ENCODE data around the gene MBD6.

MBD6 gene

DNA sequence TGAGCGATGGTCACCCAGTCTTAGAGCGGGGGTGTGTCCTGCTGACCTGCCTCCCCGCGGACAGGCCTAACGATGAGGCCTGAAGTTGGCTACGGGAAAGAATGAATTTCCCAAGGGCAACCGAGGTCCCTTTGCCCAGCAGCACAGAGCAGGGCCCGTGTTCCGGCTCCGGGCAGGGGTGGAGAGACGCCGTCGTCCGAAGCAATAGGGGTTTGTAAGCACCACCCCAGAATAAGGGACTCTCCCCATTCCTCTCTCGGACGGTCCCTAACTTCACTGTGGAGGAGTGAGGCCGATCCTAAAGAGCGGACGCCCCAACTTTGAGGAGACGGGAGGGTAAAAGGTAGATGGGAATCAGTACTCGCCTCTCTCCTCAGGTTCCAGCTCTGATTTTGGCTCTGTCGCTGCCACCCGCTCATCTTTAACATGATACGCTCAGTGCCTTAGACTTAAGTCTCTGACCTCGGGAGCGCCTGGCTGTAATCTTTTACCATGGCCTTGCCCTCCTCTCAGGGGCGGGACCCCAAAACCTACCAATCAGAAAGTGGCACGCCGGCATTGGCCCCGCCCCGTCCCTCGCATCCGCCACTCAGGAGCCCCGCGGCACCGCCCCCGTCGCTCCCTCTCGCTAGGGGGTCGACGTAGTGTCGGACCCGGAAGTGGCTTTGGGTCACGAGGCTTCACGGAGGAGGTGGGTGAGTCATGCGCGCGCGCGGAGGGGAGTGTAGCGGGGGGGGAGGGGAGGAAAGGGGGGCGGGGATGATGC is 2.4 kb upstream of the MBD6 start, which contains the start of gene DDIT3:
DDIT3 (minus strand) TSS at position 462 of the 766 bp plus-strand sequence. CDS start 3,108 bp downstream, outside the sequence.
- H3K27me3 ChIP-seq (ENCODE audit: control insufficient read depth in 2 of 2, insufficient read depth in 2 of 2, low read length in 2 of 2): no peaks in the 10 kb centered on the region
- H3K36me3 ChIP-seq (ENCODE audit: control insufficient read depth in 2 of 2, insufficient read depth in 2 of 2, low read length in 2 of 2): peaks cover 33 to 39% of the 10 kb centered on the region in 2 donors
- no peaks in the 10 kb centered on the region for H3K9me3 ChIP-seq (ENCODE audit: control insufficient read depth in 2 of 2, low read length in 2 of 2)
- peaks cover 50 to 52% of the 10 kb centered on the region in 2 donors for H3K4me1 ChIP-seq (ENCODE audit: control insufficient read depth in 2 of 2, insufficient read depth in 2 of 2, low read length in 2 of 2)
- H3K9ac ChIP-seq (ENCODE audit: low read depth in 1 of 2, low read length in 2 of 2): peak within 1 kb of the TSS; percentile 98
- H3K27ac ChIP-seq (ENCODE audit: low read depth in 2 of 2, low read length in 2 of 2): peak within 1 kb of the TSS; percentile 94 to 96
- peak within 1 kb of the TSS; percentile 95 to 99 for H3K4me3 ChIP-seq (ENCODE audit: low read length in 2 of 2)

DNA sequence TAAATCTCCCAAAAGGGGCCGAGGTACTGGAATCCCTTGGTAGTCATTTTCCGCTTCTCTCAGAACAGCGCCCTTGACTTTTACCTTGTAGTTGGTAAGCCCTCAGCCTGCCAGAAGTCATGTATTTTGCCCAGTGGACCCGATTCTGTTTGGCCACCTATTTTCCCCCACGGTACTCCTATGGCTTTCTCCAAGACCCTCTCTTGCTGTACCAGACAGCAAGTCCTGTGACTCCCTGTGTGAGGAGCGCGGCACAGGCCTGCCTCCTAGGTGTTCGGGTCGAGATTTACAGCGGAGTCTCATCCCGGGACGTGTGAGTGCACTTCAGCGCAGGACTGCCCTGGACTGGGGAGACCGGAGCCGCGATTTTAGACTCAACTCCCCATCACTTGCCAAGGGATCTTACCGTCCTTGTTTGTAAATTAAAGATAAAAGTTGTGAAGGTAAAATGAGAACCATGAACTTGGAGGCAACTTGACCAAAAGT is 1.1 kb upstream of the MBD6 start:
- H3K9ac ChIP-seq (ENCODE audit: low read depth in 1 of 2, low read length in 2 of 2): peak overlapping the region; percentile 76 to 79
- peaks cover 19 to 31% of the 10 kb centered on the region in 2 donors for H3K36me3 ChIP-seq (ENCODE audit: control insufficient read depth in 2 of 2, insufficient read depth in 2 of 2, low read length in 2 of 2)
- H3K27me3 ChIP-seq (ENCODE audit: control insufficient read depth in 2 of 2, insufficient read depth in 2 of 2, low read length in 2 of 2): no peaks in the 10 kb centered on the region
- peaks cover 52 to 53% of the 10 kb centered on the region in 2 donors for H3K4me1 ChIP-seq (ENCODE audit: control insufficient read depth in 2 of 2, insufficient read depth in 2 of 2, low read length in 2 of 2)
- H3K27ac ChIP-seq (ENCODE audit: low read depth in 2 of 2, low read length in 2 of 2): peak overlapping the region; percentile 94 to 96
- H3K4me3 ChIP-seq (ENCODE audit: low read length in 2 of 2): peak overlapping the region in 1 of 2 donors; percentile 80
- no peaks in the 10 kb centered on the region for H3K9me3 ChIP-seq (ENCODE audit: control insufficient read depth in 2 of 2, low read length in 2 of 2)

DNA sequence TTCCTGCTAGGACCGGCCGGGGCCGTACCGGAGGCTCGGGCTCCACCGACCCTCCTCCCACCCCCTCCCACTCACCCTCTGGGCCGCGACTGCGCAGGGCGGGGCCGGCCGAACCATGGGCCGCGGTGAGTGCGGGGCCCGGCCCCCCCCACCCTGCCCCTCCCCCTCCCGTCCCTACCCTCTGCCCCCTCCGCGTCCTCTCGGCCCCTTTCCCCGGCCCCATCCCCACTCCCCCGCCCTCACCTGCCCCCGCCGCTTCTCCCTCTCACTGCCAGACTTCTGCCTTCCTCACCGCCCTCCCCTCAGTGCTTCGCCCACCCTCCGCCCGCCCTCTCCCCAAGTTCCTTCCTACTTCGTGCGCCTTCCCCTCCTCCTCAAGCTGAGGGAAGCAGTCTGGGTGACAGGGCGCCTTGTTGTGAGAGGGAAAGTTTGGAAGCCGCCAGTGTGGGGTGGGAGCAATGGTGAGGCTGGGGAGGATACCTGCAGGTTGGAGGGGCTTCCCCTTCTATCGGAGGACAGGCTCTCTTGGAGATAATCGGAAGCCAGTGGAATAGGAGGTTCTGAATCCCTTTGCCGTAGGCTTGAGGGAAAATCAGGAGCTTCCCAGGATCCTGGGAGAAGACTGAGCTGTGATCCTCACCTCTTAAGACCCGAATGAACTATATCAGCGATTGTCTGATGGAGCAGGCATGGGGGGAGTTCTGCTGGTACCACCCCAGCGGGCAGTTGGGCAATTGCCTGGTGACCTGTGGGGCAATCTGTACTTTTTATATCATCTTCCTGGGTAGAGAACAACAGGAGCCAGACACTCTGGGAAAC is 472 bp downstream of the MBD6 start:
- H3K27ac ChIP-seq (ENCODE audit: low read depth in 2 of 2, low read length in 2 of 2): peak overlapping the region; percentile 94 to 96
- no peaks in the 10 kb centered on the region for H3K27me3 ChIP-seq (ENCODE audit: control insufficient read depth in 2 of 2, insufficient read depth in 2 of 2, low read length in 2 of 2)
- peak overlapping the region; percentile 81 for H3K9ac ChIP-seq (ENCODE audit: low read depth in 1 of 2, low read length in 2 of 2)
- no peaks in the 10 kb centered on the region for H3K9me3 ChIP-seq (ENCODE audit: control insufficient read depth in 2 of 2, low read length in 2 of 2)
- peaks cover 48 to 51% of the 10 kb centered on the region in 2 donors for H3K4me1 ChIP-seq (ENCODE audit: control insufficient read depth in 2 of 2, insufficient read depth in 2 of 2, low read length in 2 of 2)
- peak overlapping the region; percentile 79 to 92 for H3K4me3 ChIP-seq (ENCODE audit: low read length in 2 of 2)
- peaks cover 19 to 29% of the 10 kb centered on the region in 2 donors for H3K36me3 ChIP-seq (ENCODE audit: control insufficient read depth in 2 of 2, insufficient read depth in 2 of 2, low read length in 2 of 2)

DNA sequence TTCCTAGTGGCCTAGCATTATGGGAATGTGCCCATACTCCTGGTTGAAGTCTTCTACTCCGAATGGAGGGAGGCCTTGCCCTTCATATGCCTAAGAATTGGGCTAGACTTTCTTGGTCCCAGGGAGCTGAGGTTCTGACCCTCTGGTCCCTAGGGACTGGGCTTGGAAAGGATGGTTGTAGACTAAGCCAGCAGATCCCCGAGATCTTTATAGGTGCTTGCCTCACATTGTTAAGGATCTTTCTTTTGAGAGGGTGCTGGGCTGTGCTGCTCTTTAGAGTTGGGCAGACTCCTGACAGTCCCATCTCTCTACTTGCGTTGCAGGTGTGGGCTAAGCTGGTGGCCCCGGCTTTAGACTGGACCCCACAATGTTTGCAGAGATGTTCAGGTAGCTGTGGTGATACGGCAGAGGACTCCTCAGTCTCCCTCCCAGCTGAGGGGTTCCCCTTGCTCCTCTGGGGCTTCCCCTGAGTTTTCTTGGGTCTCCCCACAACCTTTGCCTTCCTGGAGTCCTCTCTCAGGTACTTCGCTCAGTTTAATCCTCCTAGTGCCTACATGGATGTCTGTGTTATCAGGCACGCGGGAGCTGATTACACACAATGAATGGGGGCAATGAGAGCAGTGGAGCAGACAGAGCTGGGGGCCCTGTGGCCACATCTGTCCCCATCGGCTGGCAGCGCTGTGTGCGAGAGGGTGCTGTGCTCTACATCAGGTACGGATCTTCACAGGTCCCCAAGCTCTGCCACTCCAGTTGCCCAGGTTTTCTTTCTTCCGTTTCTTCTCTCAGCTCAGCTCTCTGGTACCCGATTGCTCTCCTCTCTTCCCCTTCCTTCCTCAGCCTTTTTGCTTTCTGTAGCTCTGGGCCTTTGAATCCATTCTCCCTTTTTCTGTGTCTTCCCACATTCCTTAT is 1.3 kb downstream of the MBD6 start:
- H3K4me1 ChIP-seq (ENCODE audit: control insufficient read depth in 2 of 2, insufficient read depth in 2 of 2, low read length in 2 of 2): peaks cover 39 to 43% of the 10 kb centered on the region in 2 donors
- H3K4me3 ChIP-seq (ENCODE audit: low read length in 2 of 2): peak overlapping the region; percentile 79 to 92
- H3K27me3 ChIP-seq (ENCODE audit: control insufficient read depth in 2 of 2, insufficient read depth in 2 of 2, low read length in 2 of 2): no peaks in the 10 kb centered on the region
- H3K36me3 ChIP-seq (ENCODE audit: control insufficient read depth in 2 of 2, insufficient read depth in 2 of 2, low read length in 2 of 2): peaks cover 24 to 36% of the 10 kb centered on the region in 2 donors
- peak overlapping the region; percentile 81 for H3K9ac ChIP-seq (ENCODE audit: low read depth in 1 of 2, low read length in 2 of 2)
- peak overlapping the region; percentile 94 to 96 for H3K27ac ChIP-seq (ENCODE audit: low read depth in 2 of 2, low read length in 2 of 2)
- no peaks in the 10 kb centered on the region for H3K9me3 ChIP-seq (ENCODE audit: control insufficient read depth in 2 of 2, low read length in 2 of 2)

DNA sequence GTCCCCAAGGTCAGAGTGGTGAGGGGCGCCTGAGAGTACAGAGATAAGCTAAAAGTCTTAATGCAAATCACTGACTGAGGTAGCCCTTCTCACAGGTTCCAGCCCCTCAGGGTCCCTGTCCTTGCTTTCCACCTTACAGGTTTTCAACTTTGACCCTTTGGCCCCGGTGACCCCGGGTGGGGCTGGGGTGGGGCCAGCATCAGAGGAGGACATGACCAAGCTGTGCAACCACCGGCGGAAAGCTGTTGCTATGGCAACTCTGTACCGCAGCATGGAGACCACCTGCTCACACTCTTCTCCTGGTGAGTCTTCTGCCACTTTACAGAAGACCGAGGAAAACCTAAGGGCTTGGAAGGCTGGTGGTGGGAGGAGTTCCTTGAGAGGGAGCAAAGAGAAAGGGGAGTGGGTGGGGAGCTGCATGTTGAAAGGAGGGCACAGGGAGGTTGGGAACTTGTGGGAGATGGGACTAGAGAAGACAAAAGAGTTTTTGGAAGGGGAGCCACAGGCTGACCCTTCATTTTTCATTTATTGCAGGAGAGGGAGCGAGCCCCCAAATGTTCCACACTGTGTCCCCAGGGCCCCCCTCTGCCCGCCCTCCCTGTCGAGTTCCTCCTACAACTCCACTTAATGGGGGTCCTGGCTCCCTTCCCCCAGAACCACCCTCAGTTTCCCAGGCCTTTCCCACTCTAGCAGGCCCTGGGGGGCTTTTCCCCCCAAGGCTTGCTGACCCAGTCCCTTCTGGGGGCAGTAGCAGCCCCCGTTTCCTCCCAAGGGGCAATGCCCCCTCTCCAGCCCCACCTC is 2.4 kb downstream of the MBD6 start:
- Histone ChIP-seq H3K4me3 (ENCODE audit: low read length in 2 of 2) (no peak overlapping the region), H3K36me3 (ENCODE audit: control insufficient read depth in 2 of 2, insufficient read depth in 2 of 2, low read length in 2 of 2) (peaks cover 33 to 45% of the 10 kb centered on the region in 2 donors), H3K9ac (ENCODE audit: low read depth in 1 of 2, low read length in 2 of 2) (no peak overlapping the region), H3K9me3 (ENCODE audit: control insufficient read depth in 2 of 2, low read length in 2 of 2) (no peaks in the 10 kb centered on the region), H3K27ac (ENCODE audit: low read depth in 2 of 2, low read length in 2 of 2) (no peak overlapping the region), H3K4me1 (ENCODE audit: control insufficient read depth in 2 of 2, insufficient read depth in 2 of 2, low read length in 2 of 2) (peaks cover 34 to 35% of the 10 kb centered on the region in 2 donors), H3K27me3 (ENCODE audit: control insufficient read depth in 2 of 2, insufficient read depth in 2 of 2, low read length in 2 of 2) (no peaks in the 10 kb centered on the region)

DNA sequence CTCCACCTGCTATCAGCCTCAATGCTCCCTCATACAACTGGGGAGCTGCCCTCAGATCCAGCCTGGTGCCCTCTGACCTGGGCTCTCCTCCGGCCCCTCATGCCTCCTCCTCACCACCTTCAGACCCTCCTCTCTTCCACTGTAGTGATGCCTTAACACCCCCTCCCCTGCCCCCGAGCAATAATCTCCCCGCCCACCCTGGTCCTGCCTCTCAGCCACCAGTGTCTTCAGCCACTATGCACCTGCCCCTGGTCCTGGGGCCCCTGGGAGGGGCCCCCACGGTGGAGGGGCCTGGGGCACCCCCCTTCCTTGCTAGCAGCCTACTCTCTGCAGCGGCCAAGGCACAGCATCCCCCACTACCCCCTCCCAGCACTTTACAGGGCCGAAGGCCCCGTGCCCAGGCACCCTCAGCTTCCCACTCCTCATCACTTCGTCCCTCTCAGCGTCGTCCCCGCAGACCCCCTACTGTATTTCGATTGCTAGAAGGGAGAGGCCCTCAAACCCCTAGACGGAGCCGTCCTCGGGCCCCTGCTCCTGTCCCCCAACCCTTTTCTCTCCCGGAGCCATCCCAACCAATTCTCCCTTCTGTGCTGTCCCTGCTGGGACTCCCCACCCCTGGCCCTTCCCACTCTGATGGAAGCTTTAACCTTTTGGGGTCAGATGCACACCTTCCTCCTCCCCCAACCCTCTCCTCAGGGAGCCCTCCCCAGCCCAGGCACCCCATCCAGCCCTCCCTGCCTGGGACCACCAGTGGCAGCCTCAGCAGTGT is 3.2 kb downstream of the MBD6 start:
- Histone ChIP-seq H3K4me1 (ENCODE audit: control insufficient read depth in 2 of 2, insufficient read depth in 2 of 2, low read length in 2 of 2) (peaks cover 33 to 35% of the 10 kb centered on the region in 2 donors), H3K27ac (ENCODE audit: low read depth in 2 of 2, low read length in 2 of 2) (no peak overlapping the region), H3K27me3 (ENCODE audit: control insufficient read depth in 2 of 2, insufficient read depth in 2 of 2, low read length in 2 of 2) (no peaks in the 10 kb centered on the region), H3K9ac (ENCODE audit: low read depth in 1 of 2, low read length in 2 of 2) (no peak overlapping the region), H3K4me3 (ENCODE audit: low read length in 2 of 2) (no peak overlapping the region), H3K9me3 (ENCODE audit: control insufficient read depth in 2 of 2, low read length in 2 of 2) (no peaks in the 10 kb centered on the region), H3K36me3 (ENCODE audit: control insufficient read depth in 2 of 2, insufficient read depth in 2 of 2, low read length in 2 of 2) (peaks cover 39 to 53% of the 10 kb centered on the region in 2 donors)

DNA sequence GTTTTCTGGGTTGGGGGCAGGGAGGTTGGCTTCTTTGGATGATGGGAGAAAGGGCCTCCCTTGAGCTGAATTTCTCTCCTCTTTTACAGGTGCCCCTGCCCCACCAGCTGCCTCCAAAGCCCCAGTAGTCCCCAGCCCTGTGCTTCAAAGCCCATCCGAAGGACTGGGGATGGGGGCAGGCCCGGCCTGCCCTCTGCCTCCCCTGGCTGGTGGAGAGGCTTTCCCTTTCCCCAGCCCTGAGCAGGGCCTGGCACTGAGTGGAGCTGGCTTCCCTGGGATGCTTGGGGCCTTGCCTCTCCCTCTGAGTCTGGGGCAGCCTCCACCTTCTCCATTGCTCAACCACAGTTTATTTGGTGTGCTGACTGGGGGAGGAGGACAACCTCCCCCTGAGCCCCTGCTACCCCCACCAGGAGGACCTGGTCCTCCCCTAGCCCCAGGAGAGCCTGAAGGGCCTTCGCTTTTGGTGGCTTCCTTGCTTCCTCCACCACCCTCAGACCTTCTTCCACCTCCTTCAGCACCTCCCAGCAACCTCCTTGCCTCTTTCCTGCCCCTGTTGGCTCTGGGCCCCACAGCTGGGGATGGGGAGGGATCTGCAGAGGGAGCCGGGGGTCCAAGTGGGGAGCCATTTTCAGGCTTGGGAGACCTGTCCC is 4.0 kb downstream of the MBD6 start:
- Histone ChIP-seq H3K4me3 (ENCODE audit: low read length in 2 of 2) (no peak overlapping the region), H3K9ac (ENCODE audit: low read depth in 1 of 2, low read length in 2 of 2) (no peak overlapping the region), H3K4me1 (ENCODE audit: control insufficient read depth in 2 of 2, insufficient read depth in 2 of 2, low read length in 2 of 2) (peaks cover 26 to 27% of the 10 kb centered on the region in 2 donors), H3K9me3 (ENCODE audit: control insufficient read depth in 2 of 2, low read length in 2 of 2) (no peaks in the 10 kb centered on the region), H3K27ac (ENCODE audit: low read depth in 2 of 2, low read length in 2 of 2) (no peak overlapping the region), H3K27me3 (ENCODE audit: control insufficient read depth in 2 of 2, insufficient read depth in 2 of 2, low read length in 2 of 2) (no peaks in the 10 kb centered on the region), H3K36me3 (ENCODE audit: control insufficient read depth in 2 of 2, insufficient read depth in 2 of 2, low read length in 2 of 2) (peaks cover 43 to 61% of the 10 kb centered on the region in 2 donors)

DNA sequence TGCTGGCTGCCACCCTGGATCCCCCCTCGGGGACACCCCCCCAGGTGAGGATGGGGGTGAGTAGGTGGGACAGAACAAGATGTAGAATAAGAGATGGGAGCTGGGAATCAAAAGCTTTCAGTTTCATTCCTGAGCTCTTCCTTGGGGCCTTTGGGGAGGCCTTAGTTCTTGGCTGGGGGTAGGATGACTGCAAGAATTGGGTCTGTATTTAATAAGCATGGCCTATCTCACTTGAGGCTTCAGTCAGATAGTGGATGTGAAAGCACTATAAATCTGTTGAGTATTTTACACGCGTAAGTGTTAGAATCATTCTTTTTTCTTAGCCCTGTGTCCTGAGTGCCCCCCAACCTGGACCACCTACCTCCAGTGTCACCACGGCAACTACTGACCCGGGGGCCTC is 4.6 kb downstream of the MBD6 start:
- peaks cover 49 to 66% of the 10 kb centered on the region in 2 donors for H3K36me3 ChIP-seq (ENCODE audit: control insufficient read depth in 2 of 2, insufficient read depth in 2 of 2, low read length in 2 of 2)
- H3K27me3 ChIP-seq (ENCODE audit: control insufficient read depth in 2 of 2, insufficient read depth in 2 of 2, low read length in 2 of 2): no peaks in the 10 kb centered on the region
- no peak overlapping the region for H3K4me3 ChIP-seq (ENCODE audit: low read length in 2 of 2)
- H3K9ac ChIP-seq (ENCODE audit: low read depth in 1 of 2, low read length in 2 of 2): no peak overlapping the region
- peaks cover 20 to 21% of the 10 kb centered on the region in 2 donors for H3K4me1 ChIP-seq (ENCODE audit: control insufficient read depth in 2 of 2, insufficient read depth in 2 of 2, low read length in 2 of 2)
- no peaks in the 10 kb centered on the region for H3K9me3 ChIP-seq (ENCODE audit: control insufficient read depth in 2 of 2, low read length in 2 of 2)
- H3K27ac ChIP-seq (ENCODE audit: low read depth in 2 of 2, low read length in 2 of 2): no peak overlapping the region
